ENCODE data around the gene TEKT2. TPM values are rescaled to one million over a fixed set of nuclear protein-coding genes. Genes with fewer than 3 reads are reported as not detected.

Gene TEKT2
- polyA plus RNA-seq, 2 of the 4 experiments (the other 2 are of a cell fraction): 0.08 TPM; not detected in 1

DNA sequence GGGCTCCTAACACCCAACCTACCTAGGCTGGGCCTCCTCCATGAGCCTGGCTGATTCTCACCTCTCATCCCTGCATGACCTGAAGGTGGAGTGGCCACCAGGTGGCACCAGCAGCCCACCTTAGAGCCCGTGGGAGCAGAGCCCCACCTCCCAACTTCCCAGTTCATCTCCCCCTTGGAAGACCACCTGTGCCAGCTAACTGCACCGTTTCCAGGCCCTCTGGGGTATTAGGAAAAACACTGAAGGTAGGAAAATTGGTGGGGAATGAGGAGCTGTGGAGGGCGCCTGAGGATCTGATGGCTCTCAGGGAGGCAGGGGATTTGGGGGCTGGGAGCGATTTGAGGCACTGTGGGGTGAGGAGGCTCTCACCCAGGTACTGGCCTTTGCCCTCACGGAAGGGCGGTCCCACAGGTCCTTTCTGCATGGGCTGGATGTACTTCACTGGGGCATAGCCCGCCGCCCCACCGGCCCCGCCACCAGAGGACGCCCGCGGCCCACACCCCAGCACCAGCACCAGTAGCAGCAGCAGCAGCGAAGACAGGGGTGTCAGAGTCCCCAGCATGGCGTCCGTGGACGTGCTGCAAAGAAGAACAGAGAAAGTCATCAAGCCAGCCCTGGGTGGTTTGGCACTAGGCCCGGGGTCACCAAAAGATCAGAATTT lies 15.9 kb downstream of the TEKT2 start:
- ChIA-PET POLR2A (interaction anchor here (1.3 kb wide), 1 partner anchor 49 kb away, joined by 4 read pairs; the partner anchor contains the start of gene TRAPPC3), CTCF (interaction anchor here (0.6 to 13.6 kb wide), 33 partner anchors 11 to 1874 kb away, joined by 3 to 147 read pairs (median 4); partner anchors contain the start of gene TRAPPC3)
- H3K4me2 ChIP-seq: peak overlapping the region; percentile 74
- ATAC-seq (peak; percentile 84 to 92), FAIRE-seq (no peak), DNase-seq (ENCODE audit: low read depth in 1 of 2, low spot score in 1 of 2) (peak; percentile 65 to 69)
- no peaks in the 10 kb centered on the region for H3K4me1 ChIP-seq
- 4% methylated on average over 9 of the region's 18 CpGs for WGBS (ENCODE audit: missing lambda C conversion rate)
- no peak overlapping the region for H3K4me3 ChIP-seq
- TF ChIP-seq RAD21 (conservative IDR thresholded peaks at IDR 0.05 in 1 of 2, IDR thresholded peaks at IDR 0.05 in 1 of 2) (peak; percentile 88 to 92), TP53 (CRISPR knock-in tag; IDR thresholded peaks at IDR 0.05) (no peak), NR3C1 (IDR thresholded peaks at IDR 0.05) (no peak), KDM5A (IDR thresholded peaks at IDR 0.05) (no peak), SMC3 (IDR thresholded peaks at IDR 0.05) (peak; percentile 79), FOSB (CRISPR knock-in tag; IDR thresholded peaks at IDR 0.05) (no peak)
- TF ChIP-seq, protein P1, sequence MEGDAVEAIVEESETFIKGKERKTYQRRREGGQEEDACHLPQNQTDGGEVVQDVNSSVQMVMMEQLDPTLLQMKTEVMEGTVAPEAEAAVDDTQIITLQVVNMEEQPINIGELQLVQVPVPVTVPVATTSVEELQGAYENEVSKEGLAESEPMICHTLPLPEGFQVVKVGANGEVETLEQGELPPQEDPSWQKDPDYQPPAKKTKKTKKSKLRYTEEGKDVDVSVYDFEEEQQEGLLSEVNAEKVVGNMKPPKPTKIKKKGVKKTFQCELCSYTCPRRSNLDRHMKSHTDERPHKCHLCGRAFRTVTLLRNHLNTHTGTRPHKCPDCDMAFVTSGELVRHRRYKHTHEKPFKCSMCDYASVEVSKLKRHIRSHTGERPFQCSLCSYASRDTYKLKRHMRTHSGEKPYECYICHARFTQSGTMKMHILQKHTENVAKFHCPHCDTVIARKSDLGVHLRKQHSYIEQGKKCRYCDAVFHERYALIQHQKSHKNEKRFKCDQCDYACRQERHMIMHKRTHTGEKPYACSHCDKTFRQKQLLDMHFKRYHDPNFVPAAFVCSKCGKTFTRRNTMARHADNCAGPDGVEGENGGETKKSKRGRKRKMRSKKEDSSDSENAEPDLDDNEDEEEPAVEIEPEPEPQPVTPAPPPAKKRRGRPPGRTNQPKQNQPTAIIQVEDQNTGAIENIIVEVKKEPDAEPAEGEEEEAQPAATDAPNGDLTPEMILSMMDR (IDR thresholded peaks at IDR 0.05): peak; percentile 86
- H3K9me3 ChIP-seq: no peaks in the 10 kb centered on the region
- peak overlapping the region; percentile 51 to 80; a peak in 4 of 6 replicates for H3K27ac ChIP-seq

DNA sequence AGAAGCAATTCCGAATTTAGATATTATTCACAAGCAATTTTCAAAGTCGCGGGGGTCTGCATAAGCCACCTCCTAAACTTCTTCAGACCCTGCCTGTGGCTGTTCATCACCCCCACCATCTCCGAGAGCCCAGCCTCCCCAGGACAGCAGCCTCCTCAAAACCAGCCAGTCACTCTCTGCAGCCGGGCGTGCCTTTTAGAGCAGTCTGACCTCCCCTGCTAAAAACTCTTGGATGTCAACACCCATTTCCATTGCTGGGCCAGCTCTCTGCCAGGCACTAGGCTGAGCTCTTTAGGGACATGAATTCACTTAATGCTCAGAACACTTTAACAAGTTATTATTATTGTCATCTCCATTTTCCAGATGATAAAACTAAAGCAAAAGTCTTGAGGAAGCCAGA lies 16.5 kb downstream of the TEKT2 start:
- ChIA-PET CTCF (interaction anchor here (0.6 to 13.6 kb wide), 31 partner anchors 9 to 1874 kb away, joined by 3 to 147 read pairs (median 4); partner anchors contain the start of gene TRAPPC3), POLR2A (interaction anchor here (1.3 kb wide), 1 partner anchor 49 kb away, joined by 4 read pairs; the partner anchor contains the start of gene TRAPPC3)
- DNase-seq (ENCODE audit: low read depth in 1 of 2, low spot score in 1 of 2) (no peak), FAIRE-seq (no peak), ATAC-seq (no peak)
- WGBS (ENCODE audit: missing lambda C conversion rate): 78% methylated on average over 5 of the region's 6 CpGs
- no peaks in the 10 kb centered on the region for H3K9me3 ChIP-seq
- peak overlapping the region in 1 of 2 experiments; percentile 80; a peak in 2 of 6 replicates for H3K27ac ChIP-seq
- peak overlapping the region; percentile 74 for H3K4me2 ChIP-seq
- TF ChIP-seq ZFP36 (IDR thresholded peaks at IDR 0.05; ENCODE audit: borderline replicate concordance, partially characterized antibody): no peak
- TF ChIP-seq CEBPB (IDR thresholded peaks at IDR 0.05): no peak
- TF ChIP-seq ZC3H11A (IDR thresholded peaks at IDR 0.05): no peak
- TF ChIP-seq BHLHE40 (IDR thresholded peaks at IDR 0.05; ENCODE audit: low read depth, low read length): no peak
- no peak for TF ChIP-seq ESRRA (IDR thresholded peaks at IDR 0.05; ENCODE audit: borderline replicate concordance, low read length)
- H3K4me1 ChIP-seq: no peaks in the 10 kb centered on the region
- no peak overlapping the region for H3K4me3 ChIP-seq

DNA sequence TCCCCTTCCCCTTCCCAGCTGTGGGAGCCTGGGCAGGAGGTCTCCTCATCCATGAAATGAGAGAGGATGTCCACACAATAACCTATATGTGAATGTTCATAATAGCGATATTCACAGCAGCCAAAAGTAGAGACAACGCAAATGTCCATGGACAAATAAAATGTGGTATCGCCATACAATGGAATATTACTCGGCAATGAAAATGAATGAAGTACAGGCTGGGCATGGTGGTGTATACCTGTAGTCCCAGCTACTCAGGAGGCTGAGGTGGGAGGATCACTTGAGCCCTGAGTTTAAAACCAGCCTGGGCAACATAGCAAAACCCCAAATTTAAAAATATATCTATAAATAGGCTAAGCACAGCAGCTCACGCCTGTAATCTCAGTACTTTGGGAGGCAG lies 17.7 kb downstream of the TEKT2 start:
- no peaks in the 10 kb centered on the region for H3K9me3 ChIP-seq
- POLR2A ChIA-PET: no interaction called here
- no peak overlapping the region for H3K27ac ChIP-seq
- no peak overlapping the region for H3K4me2 ChIP-seq
- WGBS (ENCODE audit: missing lambda C conversion rate): 90% methylated on average over 5 of the region's 5 CpGs
- no peak for ATAC-seq
- no peaks in the 10 kb centered on the region for H3K4me1 ChIP-seq
- CTCF ChIA-PET: interaction anchor here (3.0 to 13.6 kb wide), 2 partner anchors 32 to 87 kb away, joined by 14 to 147 read pairs; no protein-coding TSS in a partner anchor
- no peak overlapping the region for H3K4me3 ChIP-seq
- FAIRE-seq: no peak
- TF ChIP-seq HEYL (CRISPR knock-in tag; IDR thresholded peaks at IDR 0.05): no peak
- no peak for TF ChIP-seq TFCP2L1 (CRISPR knock-in tag; IDR thresholded peaks at IDR 0.05)
- TF ChIP-seq EHF (CRISPR knock-in tag; IDR thresholded peaks at IDR 0.05): no peak
- no peak for TF ChIP-seq CBX2 (IDR thresholded peaks at IDR 0.05; ENCODE audit: borderline replicate concordance, low read depth)
- TF ChIP-seq, protein P2, sequence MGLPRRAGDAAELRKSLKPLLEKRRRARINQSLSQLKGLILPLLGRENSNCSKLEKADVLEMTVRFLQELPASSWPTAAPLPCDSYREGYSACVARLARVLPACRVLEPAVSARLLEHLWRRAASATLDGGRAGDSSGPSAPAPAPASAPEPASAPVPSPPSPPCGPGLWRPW (IDR thresholded peaks at IDR 0.05): no peak
- TF ChIP-seq, protein P3, sequence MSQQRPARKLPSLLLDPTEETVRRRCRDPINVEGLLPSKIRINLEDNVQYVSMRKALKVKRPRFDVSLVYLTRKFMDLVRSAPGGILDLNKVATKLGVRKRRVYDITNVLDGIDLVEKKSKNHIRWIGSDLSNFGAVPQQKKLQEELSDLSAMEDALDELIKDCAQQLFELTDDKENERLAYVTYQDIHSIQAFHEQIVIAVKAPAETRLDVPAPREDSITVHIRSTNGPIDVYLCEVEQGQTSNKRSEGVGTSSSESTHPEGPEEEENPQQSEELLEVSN (IDR thresholded peaks at IDR 0.05; ENCODE audit: borderline replicate concordance, low read depth): no peak
- TF ChIP-seq NR3C1 (IDR thresholded peaks at IDR 0.05): no peak
- no peak for TF ChIP-seq RFX5 (IDR thresholded peaks at IDR 0.05)
- TF ChIP-seq HOXB13 (CRISPR knock-in tag; IDR thresholded peaks at IDR 0.05; ENCODE audit: low read depth): no peak
- no peak for TF ChIP-seq MAZ (IDR thresholded peaks at IDR 0.05; ENCODE audit: borderline replicate concordance, low read depth, low read length)
- TF ChIP-seq CEBPB (IDR thresholded peaks at IDR 0.05): no peak
- TF ChIP-seq CHD2 (IDR thresholded peaks at IDR 0.05; ENCODE audit: low read length, partially characterized antibody): no peak
- no peak for TF ChIP-seq RAD21 (conservative IDR thresholded peaks at IDR 0.05 in 1 of 2, IDR thresholded peaks at IDR 0.05 in 1 of 2)
- TF ChIP-seq, protein P4, sequence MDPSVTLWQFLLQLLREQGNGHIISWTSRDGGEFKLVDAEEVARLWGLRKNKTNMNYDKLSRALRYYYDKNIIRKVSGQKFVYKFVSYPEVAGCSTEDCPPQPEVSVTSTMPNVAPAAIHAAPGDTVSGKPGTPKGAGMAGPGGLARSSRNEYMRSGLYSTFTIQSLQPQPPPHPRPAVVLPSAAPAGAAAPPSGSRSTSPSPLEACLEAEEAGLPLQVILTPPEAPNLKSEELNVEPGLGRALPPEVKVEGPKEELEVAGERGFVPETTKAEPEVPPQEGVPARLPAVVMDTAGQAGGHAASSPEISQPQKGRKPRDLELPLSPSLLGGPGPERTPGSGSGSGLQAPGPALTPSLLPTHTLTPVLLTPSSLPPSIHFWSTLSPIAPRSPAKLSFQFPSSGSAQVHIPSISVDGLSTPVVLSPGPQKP (IDR thresholded peaks at IDR 0.05; ENCODE audit: low read depth, low read length): no peak
- no peak for DNase-seq (ENCODE audit: low read depth in 1 of 2, low spot score in 1 of 2)
